Gastrocnemius medialis (tissue), 4 donors: Measurements from ENCODE around the gene ALKAL2. TPM values are rescaled to one million over a fixed set of nuclear protein-coding genes. Genes with fewer than 3 reads are reported as not detected.

Source experiments
- ATAC-seq, 2 donors: fragments of 150-250 bp; one replicate each; pipeline ENCODE4 v1.9.1; 2016
- DNase-seq, 2 donors: peaks; one replicate each; pipeline ENCODE4 v3.0.0-alpha.2; 2019
- H3K27ac ChIP-seq, 4 donors: fragments of 200-600 bp; sonication (generic); 1 replicate in 1 of 4; 2 replicates in 3 of 4; pipeline ENCODE4 v1.5.1; 2016 to 2018; ENCODE audit warnings: mild to moderate bottlenecking in 2 of 4, moderate library complexity in 1 of 4
- H3K27me3 ChIP-seq, 3 donors: fragments of 200-600 bp; sonication (generic) in 2 of 3; 1 replicate in 1 of 3; 2 replicates in 2 of 3; pipeline versions ENCODE4 v1.5.1 to v1.6.0; 2016 to 2019; ENCODE audit warnings: mild to moderate bottlenecking in 1 of 3, moderate library complexity in 1 of 3
- H3K36me3 ChIP-seq, 2 donors: fragments of 200-600 bp; sonication (generic) in 1 of 2; one replicate each; pipeline ENCODE4 v1.5.1; 2017 to 2018
- H3K4me1 ChIP-seq, 2 donors: fragments of 200-600 bp; sonication (generic) in 1 of 2; one replicate each; pipeline ENCODE4 v1.5.1; 2016 to 2017; ENCODE audit warnings: mild to moderate bottlenecking in 2 of 2
- H3K4me3 ChIP-seq, 4 donors: fragments of 200-600 bp; sonication (generic) in 3 of 4; 1 replicate in 1 of 4; 2 replicates in 3 of 4; pipeline ENCODE4 v1.5.1; 2016 to 2019; ENCODE audit warnings: mild to moderate bottlenecking in 2 of 4
- H3K9me3 ChIP-seq, 3 donors: fragments of 200-600 bp; sonication (generic) in 2 of 3; 1 replicate in 1 of 3; 2 replicates in 2 of 3; pipeline ENCODE4 v1.5.1; 2016 to 2019
- CTCF ChIP-seq, 5 experiments: fragments of 450-650 bp in 3 of 5; fragments of 200-600 bp in 2 of 5; sonication (generic) in 2 of 5; IDR thresholded peaks in 4 of 5; conservative IDR thresholded peaks in 1 of 5; 1 replicate in 4 of 5; 2 replicates in 1 of 5; pipeline ENCODE4 v1.5.1; 2016 to 2019; ENCODE audit warnings: antibody characterized with exemption in 5 of 5, mild to moderate bottlenecking in 3 of 5, moderate library complexity in 3 of 5
- POLR2A ChIP-seq, 2 donors: fragments of 450-650 bp; IDR thresholded peaks; one replicate each; pipeline ENCODE4 v1.6.1; 2017; ENCODE audit warnings: antibody characterized with exemption in 2 of 2, mild to moderate bottlenecking in 2 of 2, moderate library complexity in 2 of 2
- in situ Hi-C, 4 donors: fragments of 200-750 bp; cut with MboI; loops; one replicate each; pipeline versions ENCODE4 v1.15.0 to v1.8.0; 2017; ENCODE audit warnings: low sequenced_read_pairs in 4 of 4
- intact Hi-C: fragments of 100-400 bp; cut with DNase I; formaldehyde crosslinking; loops from one replicate; pipeline ENCODE4 v1.15.1; 2023; ENCODE audit warnings: low total_unique reads
- total RNA-seq, 4 donors: library from RNA; depleted of rRNA; stranded (reverse); fragments of >200 nt; gene quantifications; one replicate each; pipeline versions ENCODE4 v1.1.0 to v1.2.3, GENCODE V29; 2016

The ALKAL2 gene
- total RNA-seq, 4 donors from 2014 or later: not detected

- H3K4me3 ChIP-seq: no peak overlapping the region
- H3K27ac ChIP-seq: no peak overlapping the region
- H3K4me1 ChIP-seq: no peaks in the 10 kb centered on the region
- in situ Hi-C loops: no loop called here
- no peak for DNase-seq
- H3K36me3 ChIP-seq: no peaks in the 10 kb centered on the region
- H3K27me3 ChIP-seq: no peaks in the 10 kb centered on the region
- no peaks in the 10 kb centered on the region for H3K9me3 ChIP-seq
- ATAC-seq: no peak
- TF ChIP-seq CTCF (IDR thresholded peaks at IDR 0.05 in 4 of 5, conservative IDR thresholded peaks at IDR 0.05 in 1 of 5) (no peak), POLR2A (IDR thresholded peaks at IDR 0.05) (no peak)
- intact Hi-C loops: no loop called here
Measured at GRCh38 chr2:323035-323434, 35.1 kb upstream of the ALKAL2 start.

GRCh38 chr2:322326-322725 lies 34.4 kb upstream of the ALKAL2 start:
- TF ChIP-seq POLR2A (IDR thresholded peaks at IDR 0.05) (no peak), CTCF (IDR thresholded peaks at IDR 0.05 in 4 of 5, conservative IDR thresholded peaks at IDR 0.05 in 1 of 5) (no peak)
- in situ Hi-C loops: no loop called here
- no peak overlapping the region for H3K4me3 ChIP-seq

GRCh38 chr2:320561-320960 lies 32.7 kb upstream of the ALKAL2 start:
- ATAC-seq (no peak), DNase-seq (no peak)
- no peaks in the 10 kb centered on the region for H3K36me3 ChIP-seq
- in situ Hi-C loops (no loop called here), intact Hi-C loops (no loop called here)
- TF ChIP-seq CTCF (IDR thresholded peaks at IDR 0.05 in 4 of 5, conservative IDR thresholded peaks at IDR 0.05 in 1 of 5): no peak
- no peak for TF ChIP-seq POLR2A (IDR thresholded peaks at IDR 0.05)
- no peaks in the 10 kb centered on the region for H3K4me1 ChIP-seq
- H3K9me3 ChIP-seq: no peaks in the 10 kb centered on the region
- peaks cover 0 to 2% (median 0%) of the 10 kb centered on the region in 3 donors for H3K27me3 ChIP-seq
- H3K27ac ChIP-seq: no peak overlapping the region
- H3K4me3 ChIP-seq: no peak overlapping the region

More at GRCh38 chr2:322326-322725, 34.4 kb upstream of the ALKAL2 start:
- Histone ChIP-seq H3K4me1 (no peaks in the 10 kb centered on the region), H3K27me3 (no peaks in the 10 kb centered on the region), H3K36me3 (no peaks in the 10 kb centered on the region), H3K9me3 (no peaks in the 10 kb centered on the region), H3K27ac (no peak overlapping the region)
- intact Hi-C loops: no loop called here
- DNase-seq: no peak
- no peak for ATAC-seq

- no peaks in the 10 kb centered on the region for H3K36me3 ChIP-seq
- ATAC-seq (no peak), DNase-seq (no peak)
- no peak overlapping the region for H3K4me3 ChIP-seq
- H3K27me3 ChIP-seq: peaks cover 0 to 2% (median 0%) of the 10 kb centered on the region in 3 donors
- H3K9me3 ChIP-seq: no peaks in the 10 kb centered on the region
- H3K4me1 ChIP-seq: no peaks in the 10 kb centered on the region
- in situ Hi-C loops: no loop called here
- intact Hi-C loops: no loop called here
- H3K27ac ChIP-seq: no peak overlapping the region
- no peak for TF ChIP-seq CTCF (IDR thresholded peaks at IDR 0.05 in 4 of 5, conservative IDR thresholded peaks at IDR 0.05 in 1 of 5)
- TF ChIP-seq POLR2A (IDR thresholded peaks at IDR 0.05): no peak
Measured at GRCh38 chr2:319059-319600, 31.2 kb upstream of the ALKAL2 start.
